ENCODE measurements around the gene LYZL4.

DNA sequence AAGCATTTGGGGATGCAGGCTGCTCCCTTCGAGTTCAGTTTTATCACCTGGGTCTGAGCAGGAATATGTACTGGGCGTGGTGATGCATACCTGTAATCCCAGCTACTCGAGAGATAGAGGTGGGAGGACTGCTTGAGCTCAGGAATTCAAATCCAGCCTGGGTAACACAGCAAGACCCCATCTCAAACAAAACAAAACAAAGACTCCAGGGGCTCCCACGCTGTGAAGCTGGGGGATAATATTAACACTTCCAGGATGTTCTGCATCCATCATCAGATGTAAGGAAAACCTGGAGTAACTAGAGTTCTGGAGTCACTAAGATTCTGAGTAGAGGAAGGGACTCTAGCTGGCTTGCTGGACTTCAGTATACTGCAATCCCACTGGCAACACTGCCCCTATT, 40.6 kb downstream of the LYZL4 start:
- TF ChIP-seq TAF1 (IDR thresholded peaks at IDR 0.05; ENCODE audit: low read depth) (no peak), EP300 (conservative IDR thresholded peaks at IDR 0.05; ENCODE audit: poor library complexity, severe bottlenecking) (no peak), MXI1 (conservative IDR thresholded peaks at IDR 0.05; ENCODE audit: poor library complexity, severe bottlenecking) (no peak), EZH2 (IDR thresholded peaks at IDR 0.05; ENCODE audit: borderline replicate concordance, insufficient read depth, low read length, poor library complexity, severe bottlenecking) (no peak), POLR2AphosphoS5 (IDR thresholded peaks at IDR 0.05) (no peak)
- TF ChIP-seq, protein P1, sequence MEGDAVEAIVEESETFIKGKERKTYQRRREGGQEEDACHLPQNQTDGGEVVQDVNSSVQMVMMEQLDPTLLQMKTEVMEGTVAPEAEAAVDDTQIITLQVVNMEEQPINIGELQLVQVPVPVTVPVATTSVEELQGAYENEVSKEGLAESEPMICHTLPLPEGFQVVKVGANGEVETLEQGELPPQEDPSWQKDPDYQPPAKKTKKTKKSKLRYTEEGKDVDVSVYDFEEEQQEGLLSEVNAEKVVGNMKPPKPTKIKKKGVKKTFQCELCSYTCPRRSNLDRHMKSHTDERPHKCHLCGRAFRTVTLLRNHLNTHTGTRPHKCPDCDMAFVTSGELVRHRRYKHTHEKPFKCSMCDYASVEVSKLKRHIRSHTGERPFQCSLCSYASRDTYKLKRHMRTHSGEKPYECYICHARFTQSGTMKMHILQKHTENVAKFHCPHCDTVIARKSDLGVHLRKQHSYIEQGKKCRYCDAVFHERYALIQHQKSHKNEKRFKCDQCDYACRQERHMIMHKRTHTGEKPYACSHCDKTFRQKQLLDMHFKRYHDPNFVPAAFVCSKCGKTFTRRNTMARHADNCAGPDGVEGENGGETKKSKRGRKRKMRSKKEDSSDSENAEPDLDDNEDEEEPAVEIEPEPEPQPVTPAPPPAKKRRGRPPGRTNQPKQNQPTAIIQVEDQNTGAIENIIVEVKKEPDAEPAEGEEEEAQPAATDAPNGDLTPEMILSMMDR (IDR thresholded peaks at IDR 0.05; ENCODE audit: poor library complexity, severe bottlenecking): no peak
